Measurements from ENCODE around the gene GFER. TPM values are rescaled to one million over a fixed set of nuclear protein-coding genes. Genes with fewer than 3 reads are reported as not detected.

GFER gene
- total and polyA plus RNA-seq, 2 of the 8 experiments (the other 6 are each of a cell fraction or from before 2014, with no cell fraction given), result 17.7 to 37.9 TPM

- Histone ChIP-seq H4K20me1 (replicated peaks in 1 of 2; ENCODE audit: control insufficient read depth in 1 of 2, insufficient read depth in 2 of 2, low read length in 2 of 2) (peaks cover 29 to 64% of the 10 kb centered on the region in 2 experiments), H3K79me2 (ENCODE audit: control insufficient read depth in 1 of 2, insufficient read depth in 2 of 2, low read length in 2 of 2) (peaks cover 22 to 52% of the 10 kb centered on the region in 2 experiments; a peak in 3 of 4 replicates), H3K23me2 (ENCODE audit: low read depth, low read length) (peaks cover 8% of the 10 kb centered on the region; the same call in 1 of the 2 replicates)
- no peak for TF ChIP-seq ATF2 (IDR thresholded peaks at IDR 0.05; ENCODE audit: low read length)
- TF ChIP-seq POLR2AphosphoS5 (IDR thresholded peaks at IDR 0.05; ENCODE audit: low read depth, low read length), result no peak
- TF ChIP-seq BCL11A (IDR thresholded peaks at IDR 0.05; ENCODE audit: low read depth in 2 of 2, low read length in 2 of 2), result no peak
- TF ChIP-seq SIRT6 (IDR thresholded peaks at IDR 0.05; ENCODE audit: low read length), result no peak
- TF ChIP-seq ATF3 (IDR thresholded peaks at IDR 0.05; ENCODE audit: insufficient read depth, low read depth, low read length), result no peak
- no peak for TF ChIP-seq HDAC2 (IDR thresholded peaks at IDR 0.05; ENCODE audit: borderline replicate concordance in 1 of 2, low read depth in 2 of 2, low read length in 2 of 2)
- no peak for TF ChIP-seq RBBP5 (IDR thresholded peaks at IDR 0.05; ENCODE audit: borderline replicate concordance, low read depth, low read length)
- TF ChIP-seq EGR1 (IDR thresholded peaks at IDR 0.05; ENCODE audit: borderline replicate concordance, low read depth, low read length), result no peak
- TF ChIP-seq SIX5 (IDR thresholded peaks at IDR 0.05; ENCODE audit: low read depth, low read length), result no peak
These were observed 21.0 kb downstream of the GFER start for GRCh38 chr16:2004795-2005517.

More at GRCh38 chr16:2004795-2005517, 21.0 kb downstream of the GFER start:
- no peak overlapping the region for H4K5ac ChIP-seq (ENCODE audit: insufficient read length, low read depth, low read length)
- no peak overlapping the region; the same call in 1 of the 2 replicates for H4K8ac ChIP-seq (ENCODE audit: extremely low read depth, insufficient read depth, low read length)
- H2AK5ac ChIP-seq (ENCODE audit: low read depth, low read length), result no peak overlapping the region
- ChIA-PET POLR2A (ENCODE audit: partially characterized antibody) (interaction anchor here (0.6 to 4.7 kb wide), 19 partner anchors 9 to 150 kb away, joined by 3 to 37 read pairs (median 5); partner anchors contain the start of genes NPW, RNF151, RPS2 and SYNGR3), CTCF (ENCODE audit: partially characterized antibody) (interaction anchor here (0.6 to 4.3 kb wide), 29 partner anchors 8 to 147 kb away, joined by 3 to 55 read pairs (median 7); partner anchors contain the start of genes NPW, NTHL1, SYNGR3 and TSC2)
- no peak overlapping the region for H2AFZ ChIP-seq (ENCODE audit: low read length)
- H3K4me3 ChIP-seq (ENCODE audit: extremely low read depth in 1 of 4, insufficient read depth in 2 of 4, low read depth in 3 of 4, low read length in 4 of 4), result no peak overlapping the region
- DNase-seq (ENCODE audit: low read depth in 1 of 2, low spot score in 2 of 2) (no peak), FAIRE-seq (no peak)
- no peak overlapping the region; a peak in 1 of 7 replicates for H3K9ac ChIP-seq (replicated peaks in 1 of 4; ENCODE audit: extremely low read depth in 1 of 4, low read depth in 3 of 4, low read length in 3 of 4)
- H3K27me3 ChIP-seq (replicated peaks in 1 of 4; ENCODE audit: control insufficient read depth in 3 of 4, extremely low read depth in 1 of 4, insufficient read depth in 3 of 4, low read length in 3 of 4), result no peaks in the 10 kb centered on the region
- no peak overlapping the region for H2BK15ac ChIP-seq (ENCODE audit: low read length)
- no peak overlapping the region for H3K4ac ChIP-seq (replicated peaks; ENCODE audit: insufficient read length, low read depth, low read length)
- 0 out of 2 replicates have a peak overlapping the region, but pooled peaks have one; percentile 53 for H2BK5ac ChIP-seq (ENCODE audit: low read depth, low read length)
- H4K91ac ChIP-seq (replicated peaks; ENCODE audit: insufficient read length, low read length), result no peak overlapping the region
- H3K14ac ChIP-seq (ENCODE audit: insufficient read length), result no peak overlapping the region
- H3K9me3 ChIP-seq (ENCODE audit: insufficient read depth in 2 of 2, low read depth in 1 of 2, low read length in 1 of 2), result no peaks in the 10 kb centered on the region
- WGBS, 2 experiments (ENCODE audit: extremely low coverage in 1 of 2, insufficient coverage in 1 of 2, insufficient read length in 1 of 2, insufficient replicate concordance in 2 of 2, low coverage in 1 of 2, low lambda C conversion rate in 2 of 2, missing lambda C conversion rate in 1 of 2), result 96% methylated on average over 28 of the region's 34 CpGs; no CpG with 5 or more reads in 1 of the 2 experiments
- H3K23ac ChIP-seq (ENCODE audit: insufficient read length), result no peak overlapping the region
- no peak overlapping the region for H3K27ac ChIP-seq (ENCODE audit: low read depth, low read length)
- no peak overlapping the region for H2BK12ac ChIP-seq (ENCODE audit: low read depth, low read length)
- no peak overlapping the region for H2BK120ac ChIP-seq (replicated peaks; ENCODE audit: low read depth, low read length)
- peak overlapping the region in 1 of 2 experiments; percentile 63; a peak in 2 of 4 replicates for H3K4me2 ChIP-seq (ENCODE audit: insufficient read depth in 1 of 2, low read depth in 2 of 2, low read length in 2 of 2)
- no peak overlapping the region for H3K18ac ChIP-seq (ENCODE audit: extremely low read depth, low read length)
- peaks cover 14 to 29% (median 24%) of the 10 kb centered on the region in 4 experiments for H3K36me3 ChIP-seq (ENCODE audit: control insufficient read depth in 2 of 4, insufficient read depth in 4 of 4, low read length in 3 of 4)
- H3K56ac ChIP-seq (replicated peaks; ENCODE audit: insufficient read length, low read depth, low read length), result no peak overlapping the region
- peaks cover 9% of the 10 kb centered on the region; the same call in 1 of the 2 replicates for H3K79me1 ChIP-seq (ENCODE audit: low read depth, low read length)
- H3K4me1 ChIP-seq (replicated peaks in 1 of 4; ENCODE audit: control insufficient read depth in 3 of 4, insufficient read depth in 4 of 4, low read length in 3 of 4), result peaks cover 0 to 33% (median 18%) of the 10 kb centered on the region in 4 experiments; a peak in 5 of 7 replicates
- H2BK20ac ChIP-seq (ENCODE audit: low read length), result no peak overlapping the region
